ENCODE measurements around the gene SLC35D1.

The SLC35D1 gene

GRCh38 chr1:67031859-67032247, 22.1 kb downstream of the SLC35D1 start:
- no peak for DNase-seq (ENCODE audit: low read depth)
- TF ChIP-seq CTCF (IDR thresholded peaks at IDR 0.05; ENCODE audit: low read depth, low read length, missing control alignments): no peak
- no peak overlapping the region for H3K4me3 ChIP-seq (ENCODE audit: low read depth, low read length)

- TF ChIP-seq CTCF (IDR thresholded peaks at IDR 0.05; ENCODE audit: low read depth, low read length, missing control alignments): no peak
These were observed 22.7 kb downstream of the SLC35D1 start for GRCh38 chr1:67031121-67031858.

GRCh38 chr1:67029472-67029871, 24.5 kb downstream of the SLC35D1 start:
- no peak for DNase-seq (ENCODE audit: low read depth)
- TF ChIP-seq CTCF (IDR thresholded peaks at IDR 0.05; ENCODE audit: low read depth, low read length, missing control alignments): no peak
- H3K4me3 ChIP-seq (ENCODE audit: low read depth, low read length): no peak overlapping the region

More at GRCh38 chr1:67031121-67031858, 22.7 kb downstream of the SLC35D1 start:
- no peak for DNase-seq (ENCODE audit: low read depth)
- H3K4me3 ChIP-seq (ENCODE audit: low read depth, low read length): no peak overlapping the region

GRCh38 chr1:67020765-67021164, 33.2 kb downstream of the SLC35D1 start:
- TF ChIP-seq CTCF (IDR thresholded peaks at IDR 0.05; ENCODE audit: low read depth, low read length, missing control alignments): no peak
- H3K4me3 ChIP-seq (ENCODE audit: low read depth, low read length): no peak overlapping the region
- no peak for DNase-seq (ENCODE audit: low read depth)

GRCh38 chr1:67020304-67020703, 33.6 kb downstream of the SLC35D1 start:
- DNase-seq (ENCODE audit: low read depth): no peak
- TF ChIP-seq CTCF (IDR thresholded peaks at IDR 0.05; ENCODE audit: low read depth, low read length, missing control alignments): no peak
- no peak overlapping the region for H3K4me3 ChIP-seq (ENCODE audit: low read depth, low read length)

- no peak for DNase-seq (ENCODE audit: low read depth)
- TF ChIP-seq CTCF (IDR thresholded peaks at IDR 0.05; ENCODE audit: low read depth, low read length, missing control alignments): no peak
- no peak overlapping the region for H3K4me3 ChIP-seq (ENCODE audit: low read depth, low read length)
These were observed 34.3 kb downstream of the SLC35D1 start for GRCh38 chr1:67019600-67020136.

GRCh38 chr1:67019121-67019520, 34.8 kb downstream of the SLC35D1 start:
- H3K4me3 ChIP-seq (ENCODE audit: low read depth, low read length): no peak overlapping the region
- TF ChIP-seq CTCF (IDR thresholded peaks at IDR 0.05; ENCODE audit: low read depth, low read length, missing control alignments): no peak
- no peak for DNase-seq (ENCODE audit: low read depth)
